Left ventricle myocardium inferior (tissue), 1 donor: Measurements from ENCODE around the gene DENND1A. TPM values are rescaled to one million over a fixed set of nuclear protein-coding genes. Genes with fewer than 3 reads are reported as not detected.

Experiments used
- DNase-seq: peaks from one replicate; pipeline ENCODE4 v3.0.0-alpha.2; 2020
- H3K27ac ChIP-seq: fragments of 200-600 bp; replicated peaks from 2 replicates; pipeline ENCODE4 v1.8.0; 2021
- H3K27me3 ChIP-seq: fragments of 200-600 bp; 2 replicates; pipeline ENCODE4 v1.8.0; 2021; ENCODE audit warnings: low read depth
- H3K36me3 ChIP-seq: fragments of 200-600 bp; 2 replicates; pipeline ENCODE4 v1.8.0; 2021
- H3K4me1 ChIP-seq: fragments of 200-600 bp; 2 replicates; pipeline ENCODE4 v1.8.0; 2021
- H3K4me3 ChIP-seq: fragments of 200-600 bp; 2 replicates; pipeline ENCODE4 v1.8.0; 2021; ENCODE audit warnings: mild to moderate bottlenecking, moderate library complexity
- H3K9me3 ChIP-seq: fragments of 200-600 bp; replicated peaks from 2 replicates; pipeline ENCODE4 v1.8.0; 2021
- intact Hi-C: fragments of 100-400 bp; cut with micrococcal nuclease; formaldehyde crosslinking; loops from one replicate; pipeline ENCODE4 v1.11.0; 2022
- total RNA-seq: library from RNA; stranded (reverse); fragmentation: NEBNext Ultra II Directional; extraction: Animal tissue kit (Norgen Biotek cat#: 25700); gene quantifications from one replicate; pipeline ENCODE4 v1.2.1, GENCODE V29; 2021
- TF ChIP-seq, protein P1 (sequence below): fragments of 200-600 bp; IDR thresholded peaks from 2 replicates; pipeline ENCODE4 v1.8.0; 2021; ENCODE audit warnings: antibody characterized with exemption, mild to moderate bottlenecking, borderline replicate concordance
- donor health status: DM: no; HTN: yes; CAD: no; lungs with severe emphysema.

The DENND1A gene
- total RNA-seq, 1 donor from 2014 or later: 12.2 TPM

GRCh38 chr9:123749580-123750202, 180.2 kb downstream of the DENND1A start:
- Histone ChIP-seq H3K4me1 (peaks cover 6% of the 10 kb centered on the region), H3K27ac (no peak overlapping the region), H3K9me3 (no peaks in the 10 kb centered on the region), H3K36me3 (no peaks in the 10 kb centered on the region), H3K4me3 (no peak overlapping the region), H3K27me3 (no peaks in the 10 kb centered on the region)
- TF ChIP-seq, protein P1, sequence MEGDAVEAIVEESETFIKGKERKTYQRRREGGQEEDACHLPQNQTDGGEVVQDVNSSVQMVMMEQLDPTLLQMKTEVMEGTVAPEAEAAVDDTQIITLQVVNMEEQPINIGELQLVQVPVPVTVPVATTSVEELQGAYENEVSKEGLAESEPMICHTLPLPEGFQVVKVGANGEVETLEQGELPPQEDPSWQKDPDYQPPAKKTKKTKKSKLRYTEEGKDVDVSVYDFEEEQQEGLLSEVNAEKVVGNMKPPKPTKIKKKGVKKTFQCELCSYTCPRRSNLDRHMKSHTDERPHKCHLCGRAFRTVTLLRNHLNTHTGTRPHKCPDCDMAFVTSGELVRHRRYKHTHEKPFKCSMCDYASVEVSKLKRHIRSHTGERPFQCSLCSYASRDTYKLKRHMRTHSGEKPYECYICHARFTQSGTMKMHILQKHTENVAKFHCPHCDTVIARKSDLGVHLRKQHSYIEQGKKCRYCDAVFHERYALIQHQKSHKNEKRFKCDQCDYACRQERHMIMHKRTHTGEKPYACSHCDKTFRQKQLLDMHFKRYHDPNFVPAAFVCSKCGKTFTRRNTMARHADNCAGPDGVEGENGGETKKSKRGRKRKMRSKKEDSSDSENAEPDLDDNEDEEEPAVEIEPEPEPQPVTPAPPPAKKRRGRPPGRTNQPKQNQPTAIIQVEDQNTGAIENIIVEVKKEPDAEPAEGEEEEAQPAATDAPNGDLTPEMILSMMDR: no peak
- intact Hi-C loops: no loop called here
- DNase-seq: no peak

- DNase-seq: no peak
- no peaks in the 10 kb centered on the region for H3K9me3 ChIP-seq
- intact Hi-C loops: no loop called here
- H3K36me3 ChIP-seq: no peaks in the 10 kb centered on the region
- H3K27me3 ChIP-seq: no peaks in the 10 kb centered on the region
- H3K4me3 ChIP-seq: no peak overlapping the region
- TF ChIP-seq, protein P1: no peak
- no peak overlapping the region for H3K27ac ChIP-seq
- H3K4me1 ChIP-seq: peaks cover 23% of the 10 kb centered on the region
Observed at GRCh38 chr9:123746765-123747164, 183.2 kb downstream of the DENND1A start.

DNA sequence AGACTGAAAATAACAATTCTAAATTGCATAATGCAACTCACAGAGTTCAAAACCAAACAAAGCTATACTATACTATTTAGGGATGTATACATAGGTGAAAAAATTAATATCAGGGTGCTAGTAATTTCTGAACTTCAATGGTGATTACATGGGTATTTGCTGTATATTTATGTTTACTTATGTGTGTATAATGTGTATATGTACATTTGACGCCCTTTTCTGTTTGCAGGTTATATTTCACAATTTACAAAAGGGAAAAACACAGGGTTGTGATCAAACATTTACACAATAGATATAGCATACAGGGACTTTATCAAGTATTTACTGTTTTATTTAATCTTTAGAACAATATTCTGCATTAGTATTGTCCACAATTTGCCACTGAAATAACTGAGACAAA, 184.0 kb downstream of the DENND1A start:
- no peak overlapping the region for H3K27ac ChIP-seq
- peaks cover 32% of the 10 kb centered on the region for H3K4me1 ChIP-seq
- TF ChIP-seq, protein P1: no peak
- no peaks in the 10 kb centered on the region for H3K36me3 ChIP-seq
- no peaks in the 10 kb centered on the region for H3K27me3 ChIP-seq
- intact Hi-C loops: no loop called here
- no peaks in the 10 kb centered on the region for H3K9me3 ChIP-seq
- DNase-seq: no peak
- H3K4me3 ChIP-seq: no peak overlapping the region

GRCh38 chr9:123745451-123745850, 184.5 kb downstream of the DENND1A start:
- Histone ChIP-seq H3K27ac (no peak overlapping the region), H3K4me3 (no peak overlapping the region), H3K9me3 (no peaks in the 10 kb centered on the region), H3K36me3 (no peaks in the 10 kb centered on the region), H3K27me3 (no peaks in the 10 kb centered on the region), H3K4me1 (peaks cover 31% of the 10 kb centered on the region)
- intact Hi-C loops: no loop called here
- no peak for DNase-seq
- TF ChIP-seq, protein P1: no peak

DNA sequence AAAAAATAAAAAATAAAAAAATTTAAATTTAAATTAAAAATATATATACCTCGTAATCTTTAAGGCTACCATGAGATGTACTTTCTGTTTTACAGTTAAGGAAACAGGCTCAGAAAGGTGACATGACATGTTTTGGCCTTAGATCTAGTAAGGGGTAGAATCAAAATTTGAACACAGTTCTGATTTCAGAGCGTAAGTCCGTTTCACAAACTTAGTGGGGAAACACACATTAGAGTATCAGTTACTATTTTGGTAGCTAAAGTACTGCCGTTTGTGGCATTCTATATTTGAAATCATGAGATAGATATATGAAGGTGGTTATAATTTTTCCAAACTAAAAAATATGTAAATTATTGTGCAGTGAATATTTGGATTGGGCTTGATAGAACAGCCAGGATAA, 186.2 kb downstream of the DENND1A start:
- intact Hi-C loops: no loop called here
- no peaks in the 10 kb centered on the region for H3K36me3 ChIP-seq
- no peaks in the 10 kb centered on the region for H3K27me3 ChIP-seq
- TF ChIP-seq, protein P1: no peak
- H3K4me3 ChIP-seq: no peak overlapping the region
- peaks cover 29% of the 10 kb centered on the region for H3K4me1 ChIP-seq
- DNase-seq: no peak
- H3K27ac ChIP-seq: no peak overlapping the region
- no peaks in the 10 kb centered on the region for H3K9me3 ChIP-seq
